Stimulated activated CD4-positive, alpha-beta T cell treated with anti-CD3 and anti-CD28 coated beads, Interleukin-4, amount 100 ng/mL, for 4 hours (primary cell): Measurements from ENCODE around the gene ACAA1.
"Not testable (repeated sequence)": the region's sequence is repeated elsewhere in the genome, so short reads cannot be mapped to it uniquely, and the experiment has no call there.

ENCODE experiments used
- DNase-seq, 2 experiments: peaks; one replicate each; pipeline ENCODE4 v3.0.0-alpha.2; 2020

ACAA1 gene

GRCh38 chr3:38098376-38098723 is 38.6 kb downstream of the ACAA1 start:
- no peak for DNase-seq

DNA sequence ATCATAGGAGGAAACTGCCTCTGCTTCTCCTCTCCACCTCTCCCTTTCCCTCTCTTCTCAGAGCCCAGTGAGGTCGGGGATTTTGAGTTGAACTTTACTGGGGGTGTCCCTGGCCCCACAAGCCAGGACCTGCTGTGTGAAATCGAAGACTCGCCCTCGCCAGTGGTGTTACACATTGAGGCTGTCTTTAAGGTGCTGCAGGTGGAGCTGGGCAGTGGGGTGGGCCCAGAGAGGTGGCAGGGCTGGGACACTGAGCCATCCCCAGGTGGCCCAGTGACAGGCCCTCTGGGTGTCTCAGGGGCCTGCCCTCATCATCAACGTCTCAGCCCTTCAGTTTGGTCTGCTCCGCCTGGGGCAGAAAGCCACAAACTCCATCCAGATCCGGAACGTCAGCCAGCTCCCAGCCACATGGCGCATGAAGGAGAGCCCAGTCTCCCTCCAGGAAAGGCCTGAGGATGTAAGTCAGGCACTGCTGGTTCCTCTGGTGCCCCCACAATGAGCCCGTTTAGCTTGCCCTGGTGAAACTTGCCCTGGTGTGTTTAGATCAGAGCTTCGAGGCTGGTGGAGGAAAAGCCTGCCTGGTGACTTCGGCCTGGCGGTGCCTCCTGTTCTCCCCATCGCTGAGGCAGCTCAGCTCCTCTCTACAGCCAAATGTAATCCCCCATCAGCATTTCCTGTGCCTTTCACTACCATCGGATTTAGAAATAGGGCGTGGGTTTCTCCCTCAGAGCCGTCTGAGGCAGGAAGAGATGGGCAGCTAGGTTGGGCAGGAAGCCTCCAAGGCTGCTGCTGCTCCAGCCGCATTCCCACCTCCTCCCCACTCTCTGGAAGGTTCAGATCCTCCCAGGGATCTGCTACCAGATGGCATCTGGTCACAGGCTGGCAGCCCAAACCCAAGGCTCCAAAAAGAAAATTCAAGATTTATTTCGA is 39.2 kb downstream of the ACAA1 start:
- DNase-seq = no peak

DNA sequence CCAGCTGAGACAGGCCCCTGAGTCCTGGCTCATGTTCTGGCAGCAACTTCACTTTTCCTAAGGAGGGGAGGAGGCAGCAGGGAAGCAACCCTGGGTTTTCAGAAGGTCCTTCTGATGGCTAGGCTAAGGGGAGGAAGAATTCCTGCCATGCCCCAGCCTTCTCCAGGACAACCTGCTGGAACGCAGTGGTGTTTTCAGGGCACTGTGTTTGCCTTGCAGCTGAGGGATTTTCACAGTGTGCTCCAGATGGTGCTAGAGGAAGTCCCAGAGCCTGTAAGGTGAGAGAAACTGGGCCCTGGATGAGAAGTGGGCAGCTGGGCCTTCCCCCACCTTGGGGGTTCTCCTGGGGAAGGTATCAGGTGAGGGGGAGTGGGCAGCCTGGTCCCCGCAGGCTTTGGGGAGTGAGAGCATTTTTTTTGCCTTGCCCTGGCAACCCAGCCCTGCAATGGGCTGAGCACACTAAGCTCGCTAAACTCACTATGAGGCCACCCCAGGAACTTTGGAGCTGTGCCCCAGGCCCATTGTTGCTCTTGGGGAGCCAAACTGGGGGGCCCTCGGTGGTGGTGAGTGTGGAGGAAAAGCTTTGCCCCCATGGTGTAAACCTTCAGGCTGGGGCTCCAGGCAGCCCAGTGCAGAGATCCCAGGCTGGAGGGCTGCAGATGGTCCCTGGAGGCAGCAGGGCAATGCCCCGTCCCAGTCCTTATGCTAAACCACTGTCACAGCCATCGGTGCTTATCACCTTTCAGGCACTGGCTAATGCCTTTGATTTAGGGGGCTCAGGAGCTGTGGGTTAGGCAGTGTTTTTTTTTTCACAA is 41.1 kb downstream of the ACAA1 start:
- DNase-seq = no peak

GRCh38 chr3:38094999-38095398 is 41.9 kb downstream of the ACAA1 start:
- DNase-seq = no peak

- DNase-seq = no peak
These were observed 46.5 kb downstream of the ACAA1 start for GRCh38 chr3:38090453-38090852.

DNA sequence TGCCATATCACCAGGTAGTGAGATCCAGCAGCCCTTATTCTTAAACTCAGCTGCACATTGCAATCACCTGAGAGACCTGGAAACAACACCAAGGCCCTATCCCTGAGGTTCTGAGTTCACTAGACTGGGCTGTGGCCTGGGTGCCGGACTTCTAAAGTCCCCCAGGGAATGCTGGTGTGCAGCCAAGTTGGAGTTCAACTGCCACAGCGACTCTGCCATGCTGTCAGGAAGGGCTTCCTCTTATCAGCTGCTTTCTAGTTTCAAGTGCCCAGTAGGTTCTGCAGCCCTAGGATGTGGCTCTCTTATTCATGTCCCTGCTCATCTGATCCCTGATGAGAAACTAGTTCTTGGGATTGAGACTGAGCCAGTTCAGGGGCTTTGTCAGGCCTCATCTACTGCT is 47.8 kb downstream of the ACAA1 start:
- DNase-seq = no peak

- no peak for DNase-seq
These were observed 48.5 kb downstream of the ACAA1 start for GRCh38 chr3:38088126-38089078.

DNA sequence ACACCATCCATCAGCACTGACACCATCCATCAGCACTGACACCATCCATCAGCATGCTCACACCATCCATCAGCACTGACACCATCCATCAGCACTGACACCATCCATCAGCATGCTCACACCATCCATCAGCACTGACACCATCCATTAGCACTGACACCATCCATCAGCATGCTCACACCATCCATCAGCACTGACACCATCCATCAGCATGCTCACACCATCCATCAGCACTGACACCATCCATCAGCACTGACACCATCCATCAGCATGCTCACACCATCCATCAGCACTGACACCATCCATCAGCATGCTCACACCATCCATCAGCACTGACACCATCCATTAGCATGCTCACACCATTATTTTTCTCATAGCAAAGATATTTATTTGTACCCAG is 49.6 kb downstream of the ACAA1 start:
- not testable (repeated sequence) for DNase-seq

- no peak for DNase-seq
These were observed 50.4 kb downstream of the ACAA1 start for GRCh38 chr3:38086496-38086895.

DNA sequence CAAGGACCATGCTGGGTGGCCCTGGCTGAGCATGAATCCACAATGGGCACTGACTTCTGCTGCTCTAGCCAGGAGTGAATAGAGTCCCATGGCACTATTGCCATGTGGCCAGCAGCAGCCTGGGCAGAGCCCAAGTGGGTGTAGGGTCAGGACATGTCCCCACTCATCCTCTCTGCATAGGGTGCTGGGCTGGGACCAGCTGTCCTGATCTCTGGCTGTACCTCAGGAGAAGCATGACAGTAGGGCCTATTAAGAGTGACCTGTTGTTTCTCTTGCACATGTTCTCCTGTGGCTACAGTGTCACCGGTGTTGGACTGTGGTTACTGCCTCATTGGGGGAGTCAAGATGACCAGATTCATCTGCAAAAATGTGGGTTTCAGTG is 51.0 kb downstream of the ACAA1 start:
- DNase-seq = no peak

DNA sequence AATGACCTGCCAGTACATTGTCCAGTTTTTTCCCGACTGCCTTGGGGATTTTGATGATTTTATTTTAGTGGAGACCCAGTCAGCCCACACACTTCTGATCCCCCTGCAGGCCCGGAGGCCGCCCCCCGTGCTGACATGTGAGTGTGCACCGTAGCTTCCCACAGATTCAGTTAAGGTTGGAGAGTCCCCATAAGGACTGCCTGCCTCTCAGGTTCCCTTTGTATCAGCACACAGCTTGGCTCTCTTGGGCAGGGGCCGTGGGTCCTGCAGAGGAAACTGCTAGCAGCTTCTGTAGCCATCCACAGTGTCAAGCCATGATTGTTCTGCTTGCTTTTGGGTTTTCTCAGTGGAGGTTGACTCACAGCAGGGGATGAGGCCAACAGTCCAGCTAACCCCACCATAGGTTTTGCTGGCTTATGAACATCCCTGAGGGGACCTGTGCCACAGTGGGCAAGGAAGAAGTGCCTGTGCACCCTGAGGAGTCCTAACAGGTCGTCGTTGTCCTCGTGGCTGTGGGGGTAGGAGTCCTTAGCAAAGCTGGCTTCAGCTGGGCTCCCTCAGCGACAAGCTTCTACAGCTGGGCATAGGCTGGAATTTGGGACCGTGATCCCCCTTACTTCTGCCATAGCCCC is 51.5 kb downstream of the ACAA1 start:
- no peak for DNase-seq

- no peak for DNase-seq
These were observed 52.3 kb downstream of the ACAA1 start for GRCh38 chr3:38084334-38085310.

- no peak for DNase-seq
These were observed 53.0 kb downstream of the ACAA1 start for GRCh38 chr3:38083871-38084333.

DNA sequence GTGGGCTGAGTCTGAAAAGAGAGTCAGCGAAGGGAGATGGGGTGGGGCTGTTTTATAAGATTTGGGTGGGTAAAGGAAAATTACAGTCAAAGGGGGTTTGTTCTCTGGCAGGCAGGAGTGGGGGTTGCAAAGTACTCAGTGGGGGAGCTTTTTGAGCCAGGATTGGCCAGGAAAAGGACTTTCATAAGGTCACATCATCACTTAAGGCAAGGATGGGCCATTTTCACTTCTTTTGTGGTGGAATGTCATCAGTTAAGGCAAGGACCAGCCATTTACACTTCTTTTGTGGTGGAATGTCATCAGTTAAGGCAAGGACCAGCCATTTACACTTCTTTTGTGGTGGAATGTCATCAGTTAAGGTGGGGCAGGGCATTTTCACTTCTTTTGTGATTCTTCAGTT is 53.7 kb downstream of the ACAA1 start:
- DNase-seq = not testable (repeated sequence)

DNA sequence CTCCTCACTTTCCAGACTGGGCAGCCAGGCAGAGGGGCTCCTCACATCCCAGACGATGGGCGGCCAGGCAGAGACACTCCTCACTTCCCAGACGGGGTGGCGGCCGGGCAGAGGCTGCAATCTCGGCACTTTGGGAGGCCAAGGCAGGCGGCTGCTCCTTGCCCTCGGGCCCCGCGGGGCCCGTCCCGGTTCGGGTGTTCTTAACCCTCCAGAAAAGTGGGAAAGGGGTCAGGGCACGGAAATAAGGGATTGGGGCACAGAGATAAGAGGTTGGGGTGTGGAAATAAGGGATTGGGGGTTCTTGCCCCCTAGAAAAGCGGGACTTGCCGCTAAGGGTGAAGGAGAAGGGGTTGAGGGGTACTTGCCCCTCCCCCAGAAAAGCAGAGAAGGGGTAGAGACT is 54.6 kb downstream of the ACAA1 start:
- not testable (repeated sequence) for DNase-seq

DNA sequence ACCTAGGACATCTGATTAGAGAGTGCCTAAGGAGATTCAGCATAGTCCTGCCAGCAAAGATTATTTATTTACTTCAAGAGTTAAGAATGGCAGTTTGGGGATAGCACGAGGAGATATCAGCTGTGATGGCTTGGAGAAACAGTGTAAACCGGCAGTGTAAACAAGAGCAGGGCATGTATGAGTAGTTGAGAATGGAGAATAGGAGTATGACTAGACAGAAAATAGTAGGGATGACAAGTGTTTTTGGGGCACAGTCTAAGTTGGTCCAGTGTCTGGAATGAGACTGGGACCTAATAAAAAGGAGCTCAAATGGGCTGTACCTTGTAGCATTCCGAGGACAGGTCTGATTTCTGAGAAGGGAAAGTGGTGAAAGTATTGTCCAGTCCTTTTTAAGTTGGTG is 59.9 kb downstream of the ACAA1 start:
- not testable (repeated sequence) for DNase-seq
